ENCODE measurements around the gene CERS3.

The CERS3 gene

GRCh38 chr15:100528833-100529428, at the start of gene CERS3:
CERS3 (minus strand) TSS chr15:100528950; CDS start chr15:100501849, 27,101 bp downstream.
- no peak for TF ChIP-seq CTCF (IDR thresholded peaks at IDR 0.05; ENCODE audit: extremely low read depth, missing control alignments)
- no peak for DNase-seq (ENCODE audit: low spot score)

- no peak for TF ChIP-seq CTCF (IDR thresholded peaks at IDR 0.05; ENCODE audit: extremely low read depth, missing control alignments)
- DNase-seq (ENCODE audit: low spot score), result no peak
These were observed 44.8 kb upstream of the CERS3 start for GRCh38 chr15:100573526-100573925.

- no peak for TF ChIP-seq CTCF (IDR thresholded peaks at IDR 0.05; ENCODE audit: extremely low read depth, missing control alignments)
- no peak for DNase-seq (ENCODE audit: low spot score)
These were observed 43.7 kb upstream of the CERS3 start for GRCh38 chr15:100572362-100572983.

GRCh38 chr15:100571592-100572167, 42.9 kb upstream of the CERS3 start:
- no peak for TF ChIP-seq CTCF (IDR thresholded peaks at IDR 0.05; ENCODE audit: extremely low read depth, missing control alignments)
- no peak for DNase-seq (ENCODE audit: low spot score)

- DNase-seq (ENCODE audit: low spot score), result peak; percentile 50
- TF ChIP-seq CTCF (IDR thresholded peaks at IDR 0.05; ENCODE audit: extremely low read depth, missing control alignments), result no peak
These were observed 42.1 kb upstream of the CERS3 start for GRCh38 chr15:100570735-100571313.

GRCh38 chr15:100570275-100570674, 41.5 kb upstream of the CERS3 start:
- no peak for TF ChIP-seq CTCF (IDR thresholded peaks at IDR 0.05; ENCODE audit: extremely low read depth, missing control alignments)
- DNase-seq (ENCODE audit: low spot score), result no peak

GRCh38 chr15:100569391-100569790, 40.6 kb upstream of the CERS3 start:
- no peak for DNase-seq (ENCODE audit: low spot score)
- TF ChIP-seq CTCF (IDR thresholded peaks at IDR 0.05; ENCODE audit: extremely low read depth, missing control alignments), result no peak

Measured in GM20000 (cell line).